HEK293 (cell line): ENCODE data around the gene HAND1.

Experiments used
- CTCF ChIP-seq: fragments of 450-650 bp; formaldehyde crosslinking; IDR thresholded peaks from 2 replicates; pipeline ENCODE4 v1.5.1; 2016; ENCODE audit warnings: missing biosample characterization, missing genetic modification characterization
- REPIN1 ChIP-seq: fragments of 450-650 bp; formaldehyde crosslinking; IDR thresholded peaks from 2 replicates; pipeline ENCODE4 v1.5.1; 2017; ENCODE audit warnings: missing biosample characterization, missing genetic modification characterization, low read depth
- SCRT2 ChIP-seq: fragments of 450-650 bp; formaldehyde crosslinking; IDR thresholded peaks from 2 replicates; pipeline ENCODE4 v1.5.1; 2016; ENCODE audit warnings: missing biosample characterization, missing genetic modification characterization
- ZBTB11 ChIP-seq: fragments of 450-650 bp; formaldehyde crosslinking; conservative IDR thresholded peaks from 2 replicates; pipeline ENCODE4 v1.5.1; 2016; ENCODE audit warnings: low read depth, missing biosample characterization, missing genetic modification characterization
- ZBTB44 ChIP-seq: fragments of 450-650 bp; IDR thresholded peaks from 2 replicates; pipeline ENCODE4 v1.5.1; 2018; ENCODE audit warnings: missing biosample characterization, mild to moderate bottlenecking, missing genetic modification characterization
- ZIC2 ChIP-seq: fragments of 450-650 bp; formaldehyde crosslinking; IDR thresholded peaks from 2 replicates; pipeline ENCODE4 v1.5.1; 2016; ENCODE audit warnings: missing biosample characterization, missing genetic modification characterization
- ZNF24 ChIP-seq: fragments of 450-650 bp; formaldehyde crosslinking; IDR thresholded peaks from 2 replicates; pipeline ENCODE4 v1.5.1; 2016; ENCODE audit warnings: missing biosample characterization, missing genetic modification characterization
- ZNF26 ChIP-seq: fragments of 450-650 bp; formaldehyde crosslinking; IDR thresholded peaks from 2 replicates; pipeline ENCODE4 v1.5.1; 2016; ENCODE audit warnings: missing biosample characterization, missing genetic modification characterization
- ZNF324 ChIP-seq: fragments of 450-650 bp; formaldehyde crosslinking; IDR thresholded peaks from 2 replicates; pipeline ENCODE4 v1.5.1; 2016; ENCODE audit warnings: missing biosample characterization, missing genetic modification characterization
- ZNF529 ChIP-seq: fragments of 450-650 bp; formaldehyde crosslinking; IDR thresholded peaks from 2 replicates; pipeline ENCODE4 v1.5.1; 2017; ENCODE audit warnings: missing genetic modification characterization, missing biosample characterization; ENCODE audit not compliant: insufficient replicate concordance
- ZNF561 ChIP-seq: fragments of 450-650 bp; IDR thresholded peaks from 2 replicates; pipeline ENCODE4 v1.5.1; 2018; ENCODE audit warnings: missing biosample characterization, missing genetic modification characterization, borderline replicate concordance

GRCh38 chr5:154487541-154487940 is 9.5 kb upstream of the HAND1 start:
- TF ChIP-seq CTCF (tag by site-specific recombination) (no peak), ZNF529 (tag by site-specific recombination) (no peak), ZNF561 (no peak), SCRT2 (no peak), ZNF24 (tag by site-specific recombination) (no peak), REPIN1 (no peak), ZNF324 (no peak), ZBTB44 (tag by site-specific recombination) (no peak), ZIC2 (no peak), ZBTB11 (tag by site-specific recombination) (no peak), ZNF26 (tag by site-specific recombination) (no peak)
